ENCODE measurements around the gene INTS6.

- no peak for TF ChIP-seq CTCF (conservative IDR thresholded peaks at IDR 0.05)
- no peak for TF ChIP-seq EZH2 (IDR thresholded peaks at IDR 0.05; ENCODE audit: low read depth)
These were observed 131.0 kb downstream of the INTS6 start for GRCh38 chr13:51321836-51322235.
